WERI-Rb-1 (cell line): ENCODE results near the gene TNFRSF12A.
A peak's percentile ranks its signal among the peaks of the same experiment; 100 is the strongest.

Experiments
- DNase-seq: peaks from one replicate; pipeline ENCODE4 v3.0.0-alpha.2; 2020
- H3K27ac ChIP-seq: fragments of 250-450 bp; sonication (Bioruptor Pico); 2 replicates; pipeline ENCODE4 v1.5.1; 2020; ENCODE audit warnings: mild to moderate bottlenecking, moderate library complexity
- H3K27me3 ChIP-seq: fragments of 250-450 bp; sonication (Bioruptor Pico); 2 replicates; pipeline ENCODE4 v1.5.1; 2021; ENCODE audit warnings: mild to moderate bottlenecking, low read depth, moderate library complexity; ENCODE audit not compliant: insufficient read depth, severe bottlenecking
- H3K36me3 ChIP-seq: fragments of 250-450 bp; sonication (Bioruptor Pico); 2 replicates; pipeline ENCODE4 v1.5.1; 2020; ENCODE audit warnings: mild to moderate bottlenecking, moderate library complexity
- H3K4me3 ChIP-seq: 2 replicates; pipeline ENCODE4 v1.5.1; 2011; ENCODE audit warnings: low read depth, mild to moderate bottlenecking, control low read depth, low read length
- H3K9me3 ChIP-seq: fragments of 250-450 bp; sonication (Bioruptor Pico); 2 replicates; pipeline ENCODE4 v1.5.1; 2021; ENCODE audit warnings: mild to moderate bottlenecking, moderate library complexity; ENCODE audit not compliant: severe bottlenecking
- TF ChIP-seq, protein P1 (sequence below): IDR thresholded peaks from 2 replicates; pipeline ENCODE4 v1.5.1; 2011; ENCODE audit warnings: low read depth, mild to moderate bottlenecking, control low read depth, inconsistent platforms, low read length

TNFRSF12A gene

DNA sequence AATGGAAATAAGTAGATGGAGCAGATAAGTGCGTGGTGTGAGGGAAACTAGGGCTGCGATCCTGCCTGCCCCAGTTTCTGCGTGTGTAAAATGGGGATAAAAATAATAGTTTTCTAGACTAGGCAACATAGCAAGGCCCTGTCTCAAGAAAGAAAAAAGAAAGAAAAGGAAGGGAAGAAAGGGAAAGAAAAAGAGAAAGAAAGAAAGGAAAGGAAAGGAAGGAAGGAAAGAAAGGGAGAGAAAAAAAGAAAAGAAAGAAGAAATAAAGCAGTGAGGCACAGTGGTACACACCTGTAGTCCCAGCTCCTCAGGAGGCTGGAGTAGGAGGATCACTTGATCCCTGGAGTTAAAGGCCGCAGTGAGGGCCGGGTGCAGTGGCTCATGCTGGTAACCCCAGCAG lies 37.8 kb upstream of the TNFRSF12A start:
- Histone ChIP-seq H3K36me3 (peaks cover 21% of the 10 kb centered on the region), H3K4me3 (no peak overlapping the region), H3K27me3 (no peaks in the 10 kb centered on the region), H3K9me3 (no peaks in the 10 kb centered on the region), H3K27ac (peak overlapping the region; percentile 81)
- TF ChIP-seq, protein P1, sequence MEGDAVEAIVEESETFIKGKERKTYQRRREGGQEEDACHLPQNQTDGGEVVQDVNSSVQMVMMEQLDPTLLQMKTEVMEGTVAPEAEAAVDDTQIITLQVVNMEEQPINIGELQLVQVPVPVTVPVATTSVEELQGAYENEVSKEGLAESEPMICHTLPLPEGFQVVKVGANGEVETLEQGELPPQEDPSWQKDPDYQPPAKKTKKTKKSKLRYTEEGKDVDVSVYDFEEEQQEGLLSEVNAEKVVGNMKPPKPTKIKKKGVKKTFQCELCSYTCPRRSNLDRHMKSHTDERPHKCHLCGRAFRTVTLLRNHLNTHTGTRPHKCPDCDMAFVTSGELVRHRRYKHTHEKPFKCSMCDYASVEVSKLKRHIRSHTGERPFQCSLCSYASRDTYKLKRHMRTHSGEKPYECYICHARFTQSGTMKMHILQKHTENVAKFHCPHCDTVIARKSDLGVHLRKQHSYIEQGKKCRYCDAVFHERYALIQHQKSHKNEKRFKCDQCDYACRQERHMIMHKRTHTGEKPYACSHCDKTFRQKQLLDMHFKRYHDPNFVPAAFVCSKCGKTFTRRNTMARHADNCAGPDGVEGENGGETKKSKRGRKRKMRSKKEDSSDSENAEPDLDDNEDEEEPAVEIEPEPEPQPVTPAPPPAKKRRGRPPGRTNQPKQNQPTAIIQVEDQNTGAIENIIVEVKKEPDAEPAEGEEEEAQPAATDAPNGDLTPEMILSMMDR = no peak
- DNase-seq = no peak

DNA sequence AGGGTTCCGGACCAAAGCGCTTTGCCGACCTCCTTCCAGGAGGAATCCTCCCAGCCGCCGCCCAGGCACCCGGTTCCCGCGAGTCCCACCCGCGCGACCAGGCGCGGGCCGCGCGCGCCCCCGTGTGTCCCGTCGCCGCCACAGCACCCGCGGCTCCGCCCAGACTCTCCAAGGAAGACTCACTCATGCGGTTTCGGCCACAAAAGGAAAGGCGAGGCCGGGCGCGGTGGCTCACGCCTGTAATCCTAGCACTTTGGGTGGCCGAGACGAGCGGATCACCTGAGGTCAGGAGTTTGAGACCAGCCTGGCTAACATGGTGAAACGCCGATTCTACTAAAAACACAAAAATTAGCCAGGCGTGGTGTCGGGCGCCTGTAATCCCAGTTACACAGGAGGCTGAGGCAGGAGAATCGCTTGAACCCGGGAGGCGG lies 36.4 kb upstream of the TNFRSF12A start:
- peak; percentile 86 for DNase-seq
- Histone ChIP-seq H3K27ac (peak overlapping the region; percentile 65), H3K4me3 (no peak overlapping the region; the same call in 1 of the 2 replicates), H3K36me3 (peaks cover 9% of the 10 kb centered on the region), H3K9me3 (no peaks in the 10 kb centered on the region), H3K27me3 (no peaks in the 10 kb centered on the region)
- TF ChIP-seq, protein P1 = peak; percentile 85

DNA sequence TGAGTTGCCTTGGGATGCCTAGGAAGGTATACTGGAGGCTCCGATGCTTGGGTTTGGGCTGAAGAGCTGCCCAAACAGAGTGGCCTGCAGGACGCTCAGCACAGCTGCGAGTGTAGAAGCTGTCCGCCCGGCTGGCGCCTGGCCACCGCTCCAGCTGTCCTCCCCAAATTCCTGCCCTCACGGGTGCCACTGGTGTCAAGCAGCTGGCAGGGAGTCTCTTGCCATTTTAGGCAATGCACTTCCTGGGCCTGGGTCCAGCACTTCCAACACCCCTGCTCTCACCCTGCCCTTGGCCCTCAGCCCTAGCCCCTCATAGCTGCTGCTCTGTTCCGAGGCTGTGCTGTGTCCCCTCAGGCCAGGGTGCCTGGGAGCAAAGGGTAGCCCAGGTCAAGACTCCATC lies 34.7 kb upstream of the TNFRSF12A start:
- H3K36me3 ChIP-seq = no peaks in the 10 kb centered on the region
- TF ChIP-seq, protein P1 = no peak
- no peaks in the 10 kb centered on the region for H3K9me3 ChIP-seq
- no peak overlapping the region for H3K4me3 ChIP-seq
- no peak overlapping the region for H3K27ac ChIP-seq
- H3K27me3 ChIP-seq = no peaks in the 10 kb centered on the region
- DNase-seq = no peak

DNA sequence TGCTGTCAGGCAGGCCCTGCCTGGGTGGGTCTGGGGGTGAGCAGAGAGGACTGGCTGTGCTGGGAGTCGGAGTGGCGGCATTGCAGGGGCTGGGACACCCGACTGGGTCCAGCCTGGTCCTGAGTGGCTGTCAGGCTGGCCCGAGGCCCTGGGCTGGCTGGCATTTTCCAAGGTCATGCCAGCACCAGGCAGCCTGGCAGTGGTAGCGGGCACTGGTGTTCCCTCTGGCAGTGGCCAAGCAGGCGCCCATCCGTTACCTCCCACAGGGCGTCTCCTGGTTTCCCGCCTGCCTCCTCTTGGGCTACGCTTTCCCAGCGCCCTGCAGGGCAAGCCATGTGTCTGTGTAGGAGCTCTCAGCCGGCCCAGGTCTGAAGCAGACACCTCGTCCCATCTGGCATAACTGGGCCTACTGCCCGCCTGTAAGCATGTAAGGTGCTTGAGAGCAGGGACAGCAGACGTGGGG lies 34.2 kb upstream of the TNFRSF12A start:
- Histone ChIP-seq H3K27me3 (no peaks in the 10 kb centered on the region), H3K27ac (peak overlapping the region; percentile 24; the same call in 1 of the 2 replicates), H3K9me3 (no peaks in the 10 kb centered on the region), H3K36me3 (no peaks in the 10 kb centered on the region), H3K4me3 (no peak overlapping the region)
- TF ChIP-seq, protein P1 = no peak
- no peak for DNase-seq

DNA sequence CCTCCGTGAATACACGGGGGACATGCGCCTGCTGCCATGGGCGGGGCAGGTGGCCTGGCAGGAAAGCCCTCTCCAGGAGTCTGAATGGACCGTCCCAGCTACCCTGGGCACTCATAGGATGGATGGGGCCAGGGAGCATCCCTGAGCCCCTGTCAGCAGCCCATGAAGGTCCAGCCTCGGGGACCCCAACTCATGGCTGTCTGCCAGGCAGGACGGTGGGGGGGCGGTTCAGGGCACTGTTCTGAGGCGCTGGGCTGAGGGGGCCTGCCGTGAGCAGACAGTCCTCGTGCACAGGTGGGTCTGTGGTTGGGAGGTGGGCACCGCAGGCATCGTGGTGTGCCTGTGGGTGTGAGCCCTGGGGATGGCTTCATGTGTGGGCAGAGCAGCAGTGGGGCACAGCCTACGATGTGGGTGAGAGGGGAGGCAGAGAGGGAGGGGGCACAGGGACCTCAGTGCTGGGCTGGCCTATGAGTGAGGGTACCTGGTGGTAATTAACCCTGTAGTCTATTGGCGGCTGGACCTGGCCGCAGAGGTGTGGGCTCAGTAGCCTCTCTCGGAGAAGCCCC lies 33.5 kb upstream of the TNFRSF12A start:
- Histone ChIP-seq H3K27ac (no peak overlapping the region), H3K36me3 (no peaks in the 10 kb centered on the region)
- TF ChIP-seq, protein P1 = no peak

DNA sequence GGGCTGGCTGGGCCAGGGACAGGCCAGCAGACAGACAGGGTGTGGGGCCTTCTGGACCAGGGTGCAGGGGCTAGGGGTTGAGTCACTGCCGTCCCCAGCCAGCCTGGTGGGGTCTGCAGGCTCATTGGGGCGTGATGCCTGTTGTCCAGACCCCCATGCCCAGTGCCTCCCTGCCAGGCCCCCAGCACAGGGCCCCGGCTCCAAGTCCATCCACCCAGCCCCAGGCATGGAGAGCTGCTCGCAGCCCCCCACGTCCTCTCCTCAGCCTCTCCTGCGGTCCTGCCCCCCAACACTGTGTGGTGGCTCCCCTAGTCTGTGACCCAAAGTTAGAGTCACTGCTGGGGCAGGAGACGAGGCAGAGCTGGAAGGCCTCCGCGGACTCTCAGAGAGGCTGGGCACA lies 32.9 kb upstream of the TNFRSF12A start:
- H3K36me3 ChIP-seq = no peaks in the 10 kb centered on the region
- no peak for DNase-seq
- H3K4me3 ChIP-seq = no peak overlapping the region
- TF ChIP-seq, protein P1 = no peak
- no peak overlapping the region for H3K27ac ChIP-seq
- no peaks in the 10 kb centered on the region for H3K27me3 ChIP-seq
- H3K9me3 ChIP-seq = no peaks in the 10 kb centered on the region

More for the DNA sequence above, 33.5 kb upstream of the TNFRSF12A start:
- DNase-seq = no peak
- Histone ChIP-seq H3K4me3 (no peak overlapping the region), H3K9me3 (no peaks in the 10 kb centered on the region), H3K27me3 (no peaks in the 10 kb centered on the region)
